GM19468 (cell line): ENCODE data around the gene TPGS1.
"Not testable (repeated sequence)": the region's sequence is repeated elsewhere in the genome, so short reads cannot be mapped to it uniquely, and the experiment has no call there.

Source experiments
- ATAC-seq: cut with Tn5 transposase; IDR thresholded peaks from one replicate; pipeline ENCODE4 v1.9.1; 2021; ENCODE audit warnings: mild to moderate bottlenecking, moderate library complexity, moderate number of reproducible peaks; ENCODE audit not compliant: unreplicated experiment; ENCODE audit errors: extremely low read depth

TPGS1 gene

GRCh38 chr19:474126-475078, 32.9 kb upstream of the TPGS1 start:
- ATAC-seq: no peak

GRCh38 chr19:475360-475759, 31.9 kb upstream of the TPGS1 start:
- no peak for ATAC-seq

GRCh38 chr19:478236-478903, 28.9 kb upstream of the TPGS1 start:
- ATAC-seq: no peak

- ATAC-seq: no peak
Measured at GRCh38 chr19:478976-479375, 28.3 kb upstream of the TPGS1 start.

- ATAC-seq: no peak
Measured at GRCh38 chr19:480016-480855, 27.1 kb upstream of the TPGS1 start.

GRCh38 chr19:481100-481499, 26.2 kb upstream of the TPGS1 start:
- ATAC-seq: not testable (repeated sequence)

GRCh38 chr19:482186-483041, 24.9 kb upstream of the TPGS1 start:
- no peak for ATAC-seq

GRCh38 chr19:483332-484072, 23.8 kb upstream of the TPGS1 start:
- no peak for ATAC-seq

- no peak for ATAC-seq
Measured at GRCh38 chr19:484494-484893, 22.8 kb upstream of the TPGS1 start.

GRCh38 chr19:485077-485476, 22.2 kb upstream of the TPGS1 start:
- no peak for ATAC-seq

GRCh38 chr19:485583-486236, 21.6 kb upstream of the TPGS1 start:
- ATAC-seq: no peak

GRCh38 chr19:488505-489417, 18.5 kb upstream of the TPGS1 start:
- peak; percentile 73 for ATAC-seq

GRCh38 chr19:489418-490196, 17.7 kb upstream of the TPGS1 start:
- no peak for ATAC-seq

GRCh38 chr19:491146-491741, 16.1 kb upstream of the TPGS1 start:
- ATAC-seq: no peak

GRCh38 chr19:492091-492531, 15.2 kb upstream of the TPGS1 start:
- no peak for ATAC-seq
